Gastroesophageal sphincter (tissue), 3 donors: Measurements from ENCODE around the gene PIAS4.

Experiments used
- CTCF ChIP-seq, 4 experiments: fragments of 200-600 bp in 2 of 4; fragments of 450-650 bp in 2 of 4; sonication (generic) in 1 of 4; IDR thresholded peaks; one replicate each; pipeline ENCODE4 v1.5.1; 2017 to 2019; ENCODE audit warnings: antibody characterized with exemption in 4 of 4, mild to moderate bottlenecking in 2 of 4, moderate library complexity in 2 of 4
- EP300 ChIP-seq: sonication (generic); formaldehyde crosslinking; IDR thresholded peaks from one replicate; pipeline ENCODE4 v1.6.1; 2017; ENCODE audit warnings: antibody characterized with exemption, mild to moderate bottlenecking
- POLR2A ChIP-seq, 2 donors: fragments of 450-650 bp; IDR thresholded peaks; one replicate each; pipeline ENCODE4 v1.6.1; 2017; ENCODE audit warnings: antibody characterized with exemption in 2 of 2, mild to moderate bottlenecking in 2 of 2, moderate library complexity in 1 of 2
- POLR2AphosphoS5 ChIP-seq: sonication (generic); formaldehyde crosslinking; IDR thresholded peaks from one replicate; pipeline ENCODE4 v1.6.1; 2017; ENCODE audit warnings: antibody characterized with exemption

GRCh38 chr19:4035582-4035981, 28.0 kb downstream of the PIAS4 start:
- no peak for TF ChIP-seq CTCF (IDR thresholded peaks at IDR 0.05)
- no peak for TF ChIP-seq POLR2A (IDR thresholded peaks at IDR 0.05)
- TF ChIP-seq POLR2AphosphoS5: no peak
- no peak for TF ChIP-seq EP300
